Right lobe of liver (tissue), 4 donors: Measurements from ENCODE around the gene LCOR.

Experiments
- POLR2A ChIP-seq: fragments of 450-650 bp; IDR thresholded peaks from one replicate; pipeline ENCODE4 v1.6.1; 2017; ENCODE audit warnings: antibody characterized with exemption, mild to moderate bottlenecking
- TF ChIP-seq, protein P1 (sequence below), 4 donors: fragments of 200-600 bp in 3 of 4; fragments of 450-650 bp in 1 of 4; IDR thresholded peaks; one replicate each; pipeline versions ENCODE4 v1.5.1 to v1.8.0; 2016 to 2022; ENCODE audit warnings: antibody characterized with exemption in 4 of 4, mild to moderate bottlenecking in 2 of 4
- donor health status: DM: no; HTN: no; CAD: no.
- donor health status: DM: no; HTN: no; CAD: no.
- donor health status: DM: no; HTN: yes; CAD: no.

DNA sequence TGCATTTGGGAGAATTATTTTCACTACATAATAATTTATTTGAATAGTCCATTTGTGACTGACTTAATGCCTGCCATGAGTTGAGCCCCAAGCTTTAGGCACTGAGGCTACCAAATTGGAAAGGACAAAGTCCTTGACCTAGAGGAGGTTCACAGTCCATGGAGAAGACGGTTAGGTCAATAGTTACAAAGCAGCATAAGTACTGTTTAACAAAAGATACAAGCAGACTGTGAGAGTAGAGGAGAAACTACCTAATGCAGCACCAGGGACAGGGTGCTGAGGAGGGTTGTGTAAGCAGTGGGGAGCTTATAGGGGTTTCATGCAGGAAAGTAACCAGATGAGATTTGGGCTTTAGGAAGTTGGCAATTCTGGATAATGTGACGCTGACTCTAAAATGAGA, 139.2 kb downstream of the LCOR start:
- TF ChIP-seq, protein P1, sequence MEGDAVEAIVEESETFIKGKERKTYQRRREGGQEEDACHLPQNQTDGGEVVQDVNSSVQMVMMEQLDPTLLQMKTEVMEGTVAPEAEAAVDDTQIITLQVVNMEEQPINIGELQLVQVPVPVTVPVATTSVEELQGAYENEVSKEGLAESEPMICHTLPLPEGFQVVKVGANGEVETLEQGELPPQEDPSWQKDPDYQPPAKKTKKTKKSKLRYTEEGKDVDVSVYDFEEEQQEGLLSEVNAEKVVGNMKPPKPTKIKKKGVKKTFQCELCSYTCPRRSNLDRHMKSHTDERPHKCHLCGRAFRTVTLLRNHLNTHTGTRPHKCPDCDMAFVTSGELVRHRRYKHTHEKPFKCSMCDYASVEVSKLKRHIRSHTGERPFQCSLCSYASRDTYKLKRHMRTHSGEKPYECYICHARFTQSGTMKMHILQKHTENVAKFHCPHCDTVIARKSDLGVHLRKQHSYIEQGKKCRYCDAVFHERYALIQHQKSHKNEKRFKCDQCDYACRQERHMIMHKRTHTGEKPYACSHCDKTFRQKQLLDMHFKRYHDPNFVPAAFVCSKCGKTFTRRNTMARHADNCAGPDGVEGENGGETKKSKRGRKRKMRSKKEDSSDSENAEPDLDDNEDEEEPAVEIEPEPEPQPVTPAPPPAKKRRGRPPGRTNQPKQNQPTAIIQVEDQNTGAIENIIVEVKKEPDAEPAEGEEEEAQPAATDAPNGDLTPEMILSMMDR (IDR thresholded peaks at IDR 0.05): no peak
- no peak for TF ChIP-seq POLR2A
